ENCODE measurements around the gene NAP1L4. TPM values are rescaled to one million over a fixed set of nuclear protein-coding genes. Genes with fewer than 3 reads are reported as not detected.
A peak's percentile ranks its signal among the peaks of the same experiment; 100 is the strongest.
"Not testable (repeated sequence)": the region's sequence is repeated elsewhere in the genome, so short reads cannot be mapped to it uniquely, and the experiment has no call there.

Gene NAP1L4
- total RNA-seq, 2 experiments from 2014 or later = 346 to 363 TPM

DNA sequence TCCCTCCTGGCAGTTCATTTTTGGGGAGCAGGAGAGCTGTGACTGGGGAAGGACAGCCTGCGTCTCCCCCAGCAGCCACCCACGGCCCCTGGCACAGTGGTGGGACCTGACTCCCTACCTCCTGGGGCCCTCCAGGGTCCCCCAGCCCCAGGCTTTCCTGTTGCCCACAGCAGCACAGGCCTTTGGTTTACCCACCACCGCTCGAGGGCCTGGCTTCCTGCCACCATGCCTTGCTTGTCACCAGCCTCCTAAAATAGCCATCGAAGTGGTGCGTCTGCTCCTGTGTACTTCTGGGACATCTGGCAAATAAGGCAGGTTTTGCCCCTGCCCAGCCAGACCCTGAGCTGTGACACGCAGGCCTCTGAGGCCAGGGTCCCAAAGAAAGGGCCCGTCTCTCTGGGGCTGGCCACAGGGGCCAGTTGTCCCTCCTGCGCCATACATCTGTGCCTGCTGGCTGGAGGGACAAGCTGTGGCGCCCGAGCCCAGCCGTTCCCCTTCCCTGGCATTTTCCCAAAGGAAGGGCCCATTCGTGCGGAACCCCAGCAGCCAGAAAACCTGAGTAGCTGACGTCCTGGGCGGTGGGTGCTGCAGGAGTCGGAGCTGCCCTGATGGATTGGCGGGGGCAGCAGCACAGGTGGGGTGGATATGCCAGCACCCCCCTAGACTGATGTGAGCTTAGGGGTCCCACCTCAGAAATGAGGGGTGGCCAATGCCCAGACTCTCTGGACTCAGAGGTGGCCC, 77.5 kb downstream of the NAP1L4 start:
- H3K27me3 Mint-ChIP-seq = no peaks in the 10 kb centered on the region
- DNase-seq = no peak
- no peak for ATAC-seq (ENCODE audit: low read depth)
- H3K4me1 Mint-ChIP-seq = peaks cover 10% of the 10 kb centered on the region
- POLR2A ChIA-PET = interaction anchor here (2.0 kb wide), 1 partner anchor 22 kb away, joined by 4 read pairs; no protein-coding TSS in a partner anchor
- H3K9me3 Mint-ChIP-seq = no peaks in the 10 kb centered on the region
- no peak overlapping the region for H3K4me3 Mint-ChIP-seq
- no peaks in the 10 kb centered on the region for H3K36me3 Mint-ChIP-seq
- H3K27ac Mint-ChIP-seq = no peak overlapping the region

DNA sequence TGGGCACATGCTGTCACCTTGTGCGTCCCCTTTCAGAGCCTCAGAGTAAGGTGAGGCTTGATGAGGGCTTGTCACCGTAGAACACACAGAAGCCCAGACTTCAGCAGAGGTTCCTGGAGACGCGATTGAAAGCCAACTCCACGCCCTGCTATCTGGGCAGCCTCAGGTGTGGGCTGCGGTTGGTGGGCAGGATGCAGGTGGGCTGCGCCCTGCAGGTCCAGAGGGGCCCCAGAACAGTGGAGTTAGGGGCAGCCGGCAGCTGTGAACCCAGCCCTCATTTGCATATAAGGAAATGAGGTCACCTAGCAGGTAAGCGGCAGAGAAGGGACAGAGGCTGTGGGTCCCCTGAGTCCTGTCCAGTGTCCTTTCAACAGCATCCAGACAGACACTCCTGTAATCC, 78.4 kb downstream of the NAP1L4 start:
- Mint-ChIP-seq H3K36me3 (no peaks in the 10 kb centered on the region), H3K27me3 (no peaks in the 10 kb centered on the region), H3K9me3 (no peaks in the 10 kb centered on the region), H3K4me3 (no peak overlapping the region), H3K27ac (no peak overlapping the region), H3K4me1 (peaks cover 10% of the 10 kb centered on the region)
- POLR2A ChIA-PET = no interaction called here
- DNase-seq (no peak), ATAC-seq (ENCODE audit: low read depth) (peak; percentile 40)

GRCh38 chr11:2913019-2913431, 79.1 kb downstream of the NAP1L4 start:
- DNase-seq (no peak), ATAC-seq (ENCODE audit: low read depth) (no peak)
- Mint-ChIP-seq H3K27ac (no peak overlapping the region), H3K4me1 (peaks cover 10% of the 10 kb centered on the region), H3K36me3 (no peaks in the 10 kb centered on the region), H3K27me3 (no peaks in the 10 kb centered on the region), H3K9me3 (no peaks in the 10 kb centered on the region), H3K4me3 (no peak overlapping the region)
- POLR2A ChIA-PET = interaction anchor here (1.5 kb wide), 1 partner anchor 10 kb away, joined by 3 read pairs; no protein-coding TSS in a partner anchor

DNA sequence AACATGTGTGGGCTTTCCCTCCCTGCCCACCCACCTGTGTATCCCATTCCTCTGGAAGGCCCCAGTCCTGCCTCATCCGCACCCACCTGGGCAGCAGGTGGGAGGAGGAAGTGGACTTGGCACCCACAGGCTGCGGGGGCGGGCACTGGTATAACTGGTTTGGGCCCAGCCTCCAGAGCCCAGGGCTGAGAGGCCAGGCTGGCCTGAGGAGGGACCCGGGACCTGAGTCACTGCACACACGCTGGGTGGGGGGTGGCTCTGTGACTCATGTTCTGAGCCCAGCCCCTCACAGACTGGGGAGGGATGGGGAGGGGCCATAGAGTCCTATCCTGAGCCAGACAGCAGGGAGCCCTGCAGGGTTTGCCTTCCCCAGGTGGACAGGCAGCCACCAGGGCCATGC, 79.6 kb downstream of the NAP1L4 start:
- Mint-ChIP-seq H3K4me3 (no peak overlapping the region), H3K27me3 (no peaks in the 10 kb centered on the region), H3K36me3 (no peaks in the 10 kb centered on the region), H3K9me3 (no peaks in the 10 kb centered on the region), H3K27ac (no peak overlapping the region), H3K4me1 (peaks cover 10% of the 10 kb centered on the region)
- POLR2A ChIA-PET = interaction anchor here (1.5 kb wide), 1 partner anchor 10 kb away, joined by 3 read pairs; no protein-coding TSS in a partner anchor
- DNase-seq (no peak), ATAC-seq (ENCODE audit: low read depth) (no peak)

GRCh38 chr11:2911785-2912391, 80.2 kb downstream of the NAP1L4 start:
- Mint-ChIP-seq H3K4me3 (no peak overlapping the region), H3K36me3 (no peaks in the 10 kb centered on the region), H3K4me1 (peaks cover 10% of the 10 kb centered on the region), H3K9me3 (no peaks in the 10 kb centered on the region), H3K27me3 (no peaks in the 10 kb centered on the region), H3K27ac (no peak overlapping the region)
- POLR2A ChIA-PET = interaction anchor here (1.5 kb wide), 1 partner anchor 9 kb away, joined by 3 read pairs; no protein-coding TSS in a partner anchor
- no peak for ATAC-seq (ENCODE audit: low read depth)
- no peak for DNase-seq

DNA sequence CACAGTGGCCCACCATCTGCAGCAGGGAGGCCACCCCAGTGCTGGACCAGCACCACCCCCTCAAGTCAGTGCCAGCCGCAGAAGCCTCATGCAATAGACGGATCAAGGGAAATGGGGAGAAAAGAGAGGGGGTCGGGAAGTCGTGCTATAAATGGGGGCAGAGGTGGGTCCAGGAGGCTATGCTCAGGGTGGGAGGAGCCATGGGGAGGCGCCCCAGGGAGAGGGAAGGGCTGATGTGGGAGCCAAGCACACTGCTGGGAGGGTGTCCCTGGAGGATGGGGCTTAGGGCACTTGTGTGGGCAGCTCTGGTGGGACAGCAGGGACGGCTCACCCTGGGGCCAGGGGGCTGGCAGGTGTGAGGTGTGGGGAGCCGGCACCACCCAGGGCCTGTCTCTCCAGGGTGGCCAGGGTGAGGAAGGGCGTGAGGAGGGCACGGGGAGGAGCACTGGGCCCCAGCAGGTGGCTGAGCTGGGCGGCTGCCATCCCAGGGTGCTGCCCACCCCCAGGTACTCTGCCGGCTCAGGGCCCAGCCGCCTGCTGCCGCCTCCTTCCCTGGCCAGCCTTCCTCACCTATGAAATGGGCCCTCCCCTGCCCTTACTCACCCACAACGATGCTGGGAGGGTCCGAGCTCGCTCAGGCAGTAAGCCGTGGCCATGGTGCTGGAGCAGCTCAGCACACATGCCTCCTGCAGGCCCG, 80.9 kb downstream of the NAP1L4 start:
- ATAC-seq (ENCODE audit: low read depth) = no peak
- DNase-seq = no peak
- H3K36me3 Mint-ChIP-seq = no peaks in the 10 kb centered on the region
- H3K4me1 Mint-ChIP-seq = peaks cover 10% of the 10 kb centered on the region
- H3K27me3 Mint-ChIP-seq = no peaks in the 10 kb centered on the region
- no peak overlapping the region for H3K27ac Mint-ChIP-seq
- POLR2A ChIA-PET = no interaction called here
- no peaks in the 10 kb centered on the region for H3K9me3 Mint-ChIP-seq
- no peak overlapping the region for H3K4me3 Mint-ChIP-seq

GRCh38 chr11:2910401-2910955, 81.7 kb downstream of the NAP1L4 start:
- POLR2A ChIA-PET = no interaction called here
- no peak overlapping the region for H3K4me3 Mint-ChIP-seq
- peaks cover 10% of the 10 kb centered on the region for H3K4me1 Mint-ChIP-seq
- H3K9me3 Mint-ChIP-seq = no peaks in the 10 kb centered on the region
- DNase-seq = no peak
- no peak overlapping the region for H3K27ac Mint-ChIP-seq
- peaks cover 2% of the 10 kb centered on the region for H3K36me3 Mint-ChIP-seq
- no peaks in the 10 kb centered on the region for H3K27me3 Mint-ChIP-seq
- ATAC-seq (ENCODE audit: low read depth) = no peak

DNA sequence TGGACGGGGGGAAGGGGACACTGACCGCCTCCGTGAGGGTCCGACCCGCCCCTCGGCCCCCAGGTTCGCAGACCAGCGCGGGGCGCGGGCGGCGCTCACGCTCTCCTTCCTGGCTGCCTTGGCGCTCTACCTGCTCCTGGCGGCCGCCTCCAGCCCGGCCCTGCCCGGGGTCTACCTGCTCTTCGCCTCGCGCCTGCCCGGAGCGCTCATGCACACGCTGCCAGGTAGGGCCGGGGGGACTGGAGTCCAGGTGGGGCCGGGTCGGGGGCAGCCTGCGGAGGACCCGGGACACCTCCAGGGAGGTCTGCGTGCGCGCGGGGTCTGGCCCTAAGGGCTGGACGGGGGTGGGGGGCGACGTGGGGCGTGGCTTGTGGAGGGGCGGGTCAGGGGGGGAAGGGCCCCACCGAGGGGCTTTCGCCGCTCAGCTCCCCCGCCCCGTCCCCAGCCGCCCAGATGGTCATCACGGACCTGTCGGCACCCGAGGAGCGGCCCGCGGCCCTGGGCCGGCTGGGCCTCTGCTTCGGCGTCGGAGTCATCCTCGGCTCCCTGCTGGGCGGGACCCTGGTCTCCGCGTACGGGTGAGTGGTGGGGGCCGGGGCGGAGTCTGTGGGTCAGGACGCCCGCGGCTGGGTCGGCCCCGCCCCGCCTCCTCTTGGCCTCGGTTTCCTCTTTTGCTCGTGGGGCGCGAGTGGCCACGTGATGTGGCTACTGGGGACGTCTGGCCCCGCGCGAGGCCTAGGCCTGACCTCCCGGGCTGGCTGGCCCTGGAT, 82.8 kb downstream of the NAP1L4 start:
- Mint-ChIP-seq H3K27ac (no peak overlapping the region), H3K4me3 (no peak overlapping the region), H3K36me3 (peaks cover 9% of the 10 kb centered on the region), H3K4me1 (peaks cover 12% of the 10 kb centered on the region), H3K27me3 (no peaks in the 10 kb centered on the region), H3K9me3 (no peaks in the 10 kb centered on the region)
- POLR2A ChIA-PET = no interaction called here
- ATAC-seq (ENCODE audit: low read depth) (no peak), DNase-seq (no peak)

DNA sequence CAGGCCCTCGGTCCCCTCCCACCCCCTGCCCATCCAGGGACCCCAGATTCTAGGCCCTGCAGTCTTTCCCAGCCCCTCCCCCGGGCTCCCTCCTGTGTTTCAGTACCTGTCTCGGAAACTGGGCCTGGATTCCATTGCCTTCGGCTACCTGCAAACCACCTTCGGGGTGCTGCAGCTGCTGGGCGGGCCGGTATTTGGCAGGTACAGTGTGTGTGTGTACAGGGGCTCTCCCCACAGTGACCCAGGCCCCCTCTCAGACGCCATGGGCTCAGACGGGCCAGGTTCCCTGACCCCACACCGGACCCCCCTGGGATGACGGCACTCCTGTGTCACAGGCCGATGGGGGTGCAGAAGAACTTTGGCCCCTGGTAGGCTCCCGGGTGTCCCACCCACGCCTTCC, 84.0 kb downstream of the NAP1L4 start:
- Mint-ChIP-seq H3K36me3 (peaks cover 9% of the 10 kb centered on the region), H3K4me3 (no peak overlapping the region), H3K27me3 (no peaks in the 10 kb centered on the region), H3K9me3 (no peaks in the 10 kb centered on the region), H3K4me1 (peaks cover 3% of the 10 kb centered on the region), H3K27ac (no peak overlapping the region)
- ATAC-seq (ENCODE audit: low read depth) (no peak), DNase-seq (no peak)
- POLR2A ChIA-PET = no interaction called here

DNA sequence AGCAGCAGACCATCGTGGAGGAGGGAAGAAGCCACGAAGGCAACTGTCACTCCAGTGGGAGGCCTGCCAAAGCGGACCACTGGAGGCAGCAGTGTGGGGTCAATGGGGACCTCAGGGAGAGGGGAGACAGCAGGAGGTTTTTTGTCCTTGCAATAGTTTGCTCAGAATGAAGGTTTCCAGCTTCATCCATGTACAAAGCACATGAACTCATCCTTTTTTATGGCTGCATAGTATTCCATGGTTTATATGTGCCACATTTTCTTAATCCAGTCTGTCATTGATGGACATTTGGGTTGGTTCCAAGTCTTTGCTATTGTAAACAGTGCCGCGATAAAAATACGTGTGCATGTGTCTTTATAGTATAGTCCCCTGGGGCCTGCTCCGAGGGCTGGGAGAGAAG, 86.8 kb downstream of the NAP1L4 start:
- H3K4me3 Mint-ChIP-seq; ATAC-seq (ENCODE audit: low read depth); POLR2A ChIA-PET; H3K36me3 Mint-ChIP-seq; H3K27me3 Mint-ChIP-seq; H3K9me3 Mint-ChIP-seq; DNase-seq; H3K4me1 Mint-ChIP-seq: not testable (repeated sequence)
- peak overlapping the region; percentile 17 for H3K27ac Mint-ChIP-seq

- no peak for DNase-seq
- H3K27me3 Mint-ChIP-seq = no peaks in the 10 kb centered on the region
- peaks cover 6% of the 10 kb centered on the region for H3K4me1 Mint-ChIP-seq
- H3K27ac Mint-ChIP-seq = no peak overlapping the region
- no peak overlapping the region for H3K4me3 Mint-ChIP-seq
- peaks cover 9% of the 10 kb centered on the region for H3K36me3 Mint-ChIP-seq
- POLR2A ChIA-PET = no interaction called here
- no peaks in the 10 kb centered on the region for H3K9me3 Mint-ChIP-seq
- no peak for ATAC-seq (ENCODE audit: low read depth)
These were observed 87.7 kb downstream of the NAP1L4 start for GRCh38 chr11:2904153-2905052.

DNA sequence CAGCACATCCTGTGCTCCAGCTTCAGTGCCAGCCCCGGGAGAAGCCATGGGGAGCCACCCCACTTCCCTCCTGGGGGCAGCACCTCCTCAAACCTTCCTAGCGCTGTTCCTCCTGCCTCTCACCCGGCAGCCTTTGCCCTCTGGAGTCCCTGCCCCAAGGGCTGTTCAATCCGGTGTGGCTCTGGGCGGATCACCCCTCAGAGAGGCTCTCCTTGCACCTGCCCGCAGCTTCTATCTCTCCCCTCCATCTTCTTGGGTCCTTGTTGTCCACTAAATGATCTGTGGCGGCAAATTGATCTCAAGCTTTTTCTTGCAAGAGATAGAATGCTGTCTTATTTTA, 88.5 kb downstream of the NAP1L4 start:
- POLR2A ChIA-PET = interaction anchor here (1.7 to 2.1 kb wide), 2 partner anchors 11 to 19 kb away, joined by 4 to 20 read pairs; no protein-coding TSS in a partner anchor
- Mint-ChIP-seq H3K9me3 (no peaks in the 10 kb centered on the region), H3K4me1 (peaks cover 14% of the 10 kb centered on the region), H3K27me3 (no peaks in the 10 kb centered on the region), H3K36me3 (peaks cover 9% of the 10 kb centered on the region), H3K27ac (peak overlapping the region; percentile 26), H3K4me3 (peak overlapping the region; percentile 52)
- DNase-seq (no peak), ATAC-seq (ENCODE audit: low read depth) (no peak)

Data from activated naive CD8-positive, alpha-beta T cell treated with anti-CD3 and anti-CD28 coated beads, Interleukin-2, amount 10 ng/mL, durations not matched to agents 7 days and 5 days (primary cell).